ENCODE results near the gene ADIG.

Gene ADIG

GRCh38 chr20:38604873-38605303 lies 23.9 kb downstream of the ADIG start:
- DNase-seq: no peak

GRCh38 chr20:38607351-38607750 lies 26.4 kb downstream of the ADIG start:
- no peak for DNase-seq

- no peak for DNase-seq
Measured at GRCh38 chr20:38608188-38608587, 27.2 kb downstream of the ADIG start.

DNA sequence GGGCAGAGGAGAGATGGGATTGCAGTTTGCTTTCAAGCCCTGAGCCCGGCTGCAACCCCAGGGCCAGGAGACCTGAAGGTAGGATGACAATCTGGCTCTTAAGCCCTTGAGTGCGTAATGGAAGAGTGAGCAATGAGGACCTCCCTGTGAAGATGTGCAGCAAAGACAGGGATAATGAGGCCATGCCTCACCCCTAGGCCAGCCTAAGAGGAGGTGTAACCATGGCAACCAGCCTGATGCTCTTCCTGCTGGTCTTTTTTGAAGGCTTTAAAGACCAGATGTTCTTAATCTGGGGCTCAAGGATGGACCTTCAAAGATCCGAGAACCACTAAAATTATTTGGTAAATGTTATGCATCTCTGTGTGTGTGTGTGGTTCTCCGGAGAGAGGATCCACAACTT lies 28.8 kb downstream of the ADIG start:
- no peak for DNase-seq

DNA sequence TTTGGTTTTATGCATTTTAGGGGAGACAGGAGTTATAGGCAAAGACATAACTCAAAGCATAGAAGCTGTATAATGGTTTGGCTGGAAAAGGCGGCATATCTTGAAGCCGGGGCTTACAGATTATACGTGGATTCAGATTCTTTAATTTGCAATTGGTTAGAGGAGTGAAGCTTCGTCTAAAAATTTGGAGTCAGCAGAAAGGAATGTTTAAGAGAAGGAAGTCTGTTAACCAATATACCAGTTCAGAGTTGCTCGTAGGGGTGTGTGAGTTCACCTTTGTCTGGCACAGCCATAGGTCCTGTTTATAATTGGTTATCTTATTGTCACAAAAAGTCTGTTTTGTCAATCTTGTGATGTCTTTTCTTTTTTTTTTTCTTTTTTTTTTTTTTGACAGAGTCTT lies 29.5 kb downstream of the ADIG start:
- no peak for DNase-seq

- no peak for DNase-seq
Measured at GRCh38 chr20:38612751-38613515, 31.9 kb downstream of the ADIG start.

- DNase-seq: no peak
Measured at GRCh38 chr20:38615283-38615682, 34.3 kb downstream of the ADIG start.

- no peak for DNase-seq
Measured at GRCh38 chr20:38616457-38616856, 35.5 kb downstream of the ADIG start.

GRCh38 chr20:38617011-38617829 lies 36.2 kb downstream of the ADIG start:
- no peak for DNase-seq

GRCh38 chr20:38617830-38618196 lies 36.8 kb downstream of the ADIG start:
- DNase-seq: no peak

DNA sequence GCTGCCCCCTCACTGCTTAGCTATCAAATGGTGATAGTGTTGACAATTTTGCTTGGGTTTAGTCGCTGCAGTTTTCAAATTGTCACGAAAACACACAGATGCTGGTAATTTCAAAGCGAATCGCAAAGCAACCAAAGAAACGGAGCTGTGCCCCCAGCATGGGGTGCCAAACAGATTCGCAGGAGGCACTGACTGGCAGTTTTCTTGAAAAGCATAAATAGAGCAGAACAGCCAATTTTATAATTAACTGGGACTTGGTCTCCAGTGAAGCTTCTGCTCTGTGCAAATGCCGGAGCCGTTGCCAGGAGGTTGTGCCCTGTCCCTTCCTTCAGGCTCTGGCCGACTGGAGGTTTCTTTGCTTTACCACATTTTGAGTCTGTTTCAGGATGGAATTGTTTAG lies 39.4 kb downstream of the ADIG start:
- DNase-seq: no peak

DNA sequence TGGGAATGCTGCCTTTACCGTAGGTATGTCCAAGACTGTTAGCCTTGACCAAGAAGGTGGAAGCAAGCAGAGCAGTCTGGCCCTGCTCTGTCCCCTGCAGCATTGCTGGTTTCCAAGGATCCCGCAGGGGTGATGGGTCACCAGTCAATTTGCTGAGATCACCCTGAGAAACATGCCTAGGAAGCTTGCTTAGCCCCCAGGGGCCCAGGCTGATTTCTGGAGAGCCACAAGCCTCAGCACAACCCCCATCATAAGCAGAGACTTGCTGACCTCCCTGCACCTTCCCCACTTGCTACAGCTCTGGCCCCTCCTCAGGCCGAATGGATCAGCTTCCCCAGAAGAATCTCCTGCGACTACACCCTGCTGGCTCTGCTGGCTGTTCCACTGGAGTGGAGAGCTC lies 42.1 kb downstream of the ADIG start:
- no peak for DNase-seq

GRCh38 chr20:38624084-38624483 lies 43.1 kb downstream of the ADIG start:
- DNase-seq: no peak

GRCh38 chr20:38625896-38626295 lies 44.9 kb downstream of the ADIG start:
- DNase-seq: no peak

DNA sequence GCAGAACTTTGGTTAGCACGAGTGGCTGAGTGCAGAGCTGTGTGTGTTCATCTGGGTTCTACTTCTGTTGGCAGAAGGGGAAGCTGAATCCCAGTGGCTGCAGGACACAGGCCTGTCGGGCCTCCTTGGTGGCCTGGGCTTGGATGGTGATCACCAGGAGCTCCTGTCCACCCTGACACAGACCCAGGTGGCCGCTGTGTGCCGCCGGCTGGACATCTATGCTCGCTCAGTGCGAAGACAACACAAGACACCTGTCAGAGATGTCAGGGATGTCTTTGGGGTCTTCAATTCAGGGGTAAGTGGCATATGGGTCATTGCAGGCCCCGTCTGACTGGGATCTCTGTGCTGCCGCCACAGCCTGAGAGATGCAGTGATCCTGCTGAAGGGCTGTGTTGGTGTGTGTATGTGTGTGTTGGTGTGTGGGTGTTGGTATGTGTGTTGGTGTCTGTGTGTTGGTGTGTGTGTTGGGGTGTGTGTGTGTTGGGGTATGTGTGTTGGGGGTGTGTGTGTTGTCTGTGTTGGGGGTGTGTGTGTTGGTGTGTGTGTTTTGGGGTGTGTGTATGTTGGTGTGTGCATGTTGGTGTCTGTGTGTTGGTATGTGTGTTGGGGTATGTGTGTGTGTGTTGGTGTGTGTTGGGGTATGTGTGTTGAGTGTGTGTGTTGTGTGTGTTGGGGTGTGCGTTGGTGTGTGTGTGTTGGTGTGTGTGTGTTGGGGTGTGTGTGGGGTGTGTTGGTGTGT lies 46.1 kb downstream of the ADIG start:
- DNase-seq: no peak

GRCh38 chr20:38628580-38629470 lies 47.8 kb downstream of the ADIG start:
- DNase-seq: no peak

- no peak for DNase-seq
Measured at GRCh38 chr20:38629979-38630378, 49.0 kb downstream of the ADIG start.

- no peak for DNase-seq
Measured at GRCh38 chr20:38630727-38631126, 49.7 kb downstream of the ADIG start.

DNA sequence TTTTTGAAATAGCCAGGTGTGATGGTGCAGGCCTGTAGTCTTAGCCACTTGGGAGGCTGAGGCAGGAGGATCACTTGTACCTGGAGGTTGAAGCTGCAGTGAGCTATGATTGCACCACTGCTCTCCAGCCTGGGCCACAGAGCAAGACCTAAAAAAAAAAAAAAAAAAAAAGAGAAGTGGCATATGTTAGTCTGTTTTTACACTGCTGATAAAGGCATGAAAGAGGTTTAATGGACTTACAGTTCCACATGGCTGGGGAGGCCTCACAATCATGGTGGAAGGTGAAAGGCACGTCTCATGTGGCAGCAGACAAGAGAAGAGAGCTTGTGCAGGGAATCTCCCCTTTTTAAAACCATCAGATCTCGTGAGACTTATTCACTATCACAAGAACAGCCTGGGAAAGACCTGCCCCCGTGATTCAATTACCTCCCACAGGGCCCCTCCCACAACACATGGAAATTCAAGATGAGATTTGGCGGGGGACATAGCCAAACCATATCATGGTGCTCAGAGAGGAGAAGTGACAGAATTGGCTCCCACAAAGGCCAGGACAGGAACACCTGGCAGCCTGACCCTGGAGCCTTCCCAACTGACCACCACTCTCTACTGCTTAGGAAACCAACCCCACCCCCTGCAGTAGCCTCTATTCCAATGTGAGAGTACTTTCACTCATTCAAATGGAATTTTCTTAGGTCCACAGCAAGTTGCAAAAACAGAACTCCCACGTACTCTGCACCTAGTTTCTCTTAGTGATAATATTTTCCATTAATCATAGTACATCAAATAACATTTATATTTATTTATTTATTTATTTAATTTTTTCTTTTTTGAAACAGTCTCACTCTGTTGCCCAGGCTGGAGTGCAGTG lies 50.4 kb downstream of the ADIG start:
- DNase-seq: no peak

GRCh38 chr20:38633577-38634093 lies 52.6 kb downstream of the ADIG start:
- DNase-seq: no peak

GRCh38 chr20:38635721-38636288 lies 54.8 kb downstream of the ADIG start:
- no peak for DNase-seq
